Mesendoderm (in vitro differentiated cells): Measurements from ENCODE around the gene GPM6B.

Experiments used
- DNase-seq: peaks from one replicate; pipeline ENCODE4 v3.0.0; 2013
- H2AK5ac ChIP-seq: 2 replicates; pipeline ENCODE4 v1.6.1; 2013; ENCODE audit warnings: low read length, inconsistent platforms
- H2BK120ac ChIP-seq: 2 replicates; pipeline ENCODE4 v1.6.1; 2013; ENCODE audit warnings: low read depth, mild to moderate bottlenecking, low read length, moderate library complexity, mixed read lengths
- H2BK15ac ChIP-seq: replicated peaks from 2 replicates; pipeline ENCODE4 v1.6.1; 2013; ENCODE audit warnings: low read depth, mild to moderate bottlenecking, moderate library complexity
- H2BK5ac ChIP-seq: 2 replicates; pipeline ENCODE4 v1.6.1; 2013; ENCODE audit warnings: low read length, inconsistent platforms
- H3K18ac ChIP-seq: 2 replicates; pipeline ENCODE4 v1.6.1; 2013; ENCODE audit warnings: mild to moderate bottlenecking, low read length, mixed read lengths
- H3K23ac ChIP-seq: one replicate; pipeline ENCODE4 v1.6.1; 2013; ENCODE audit warnings: low read length
- H3K27ac ChIP-seq: 2 replicates; pipeline ENCODE4 v1.5.1; 2013; ENCODE audit warnings: low read depth, mild to moderate bottlenecking, inconsistent platforms, low read length, moderate library complexity
- H3K27me3 ChIP-seq: 2 replicates; pipeline ENCODE4 v1.6.1; 2013; ENCODE audit warnings: low read length, control low read depth, mild to moderate bottlenecking, inconsistent platforms; ENCODE audit not compliant: insufficient read depth, poor library complexity
- H3K36me3 ChIP-seq: 2 replicates; pipeline ENCODE4 v1.6.1; 2013; ENCODE audit warnings: low read length, inconsistent platforms; ENCODE audit not compliant: control insufficient read depth, insufficient read depth
- H3K4ac ChIP-seq: one replicate; pipeline ENCODE4 v1.6.1; 2013; ENCODE audit warnings: low read depth, mild to moderate bottlenecking, low read length, moderate library complexity
- H3K4me1 ChIP-seq: 2 replicates; pipeline ENCODE4 v1.6.1; 2013; ENCODE audit warnings: low read depth, low read length, inconsistent platforms; ENCODE audit not compliant: control insufficient read depth
- H3K4me2 ChIP-seq: 2 replicates; pipeline ENCODE4 v1.6.1; 2013; ENCODE audit warnings: low read length
- H3K4me3 ChIP-seq: 2 replicates; pipeline ENCODE4 v1.5.1; 2013; ENCODE audit warnings: mild to moderate bottlenecking, low read length
- H3K56ac ChIP-seq: one replicate; pipeline ENCODE4 v1.6.1; 2013; ENCODE audit warnings: low read length
- H3K79me1 ChIP-seq: 2 replicates; pipeline ENCODE4 v1.6.1; 2013; ENCODE audit warnings: low read length, inconsistent platforms
- H3K79me2 ChIP-seq: 2 replicates; pipeline ENCODE4 v1.6.1; 2013; ENCODE audit warnings: mild to moderate bottlenecking, low read length; ENCODE audit not compliant: control insufficient read depth, insufficient read depth
- H3K9ac ChIP-seq: 2 replicates; pipeline ENCODE4 v1.6.1; 2013; ENCODE audit warnings: low read length, inconsistent platforms
- H4K5ac ChIP-seq: one replicate; pipeline ENCODE4 v1.6.1; 2013; ENCODE audit warnings: low read length
- H4K8ac ChIP-seq: one replicate; pipeline ENCODE4 v1.6.1; 2013; ENCODE audit warnings: low read depth, mild to moderate bottlenecking, control low read depth, low read length, moderate library complexity
- WGBS: extraction: QIAGEN DNeasy Blood & Tissue Kit; methylation state at CpG from one replicate; pipeline ENCODE4 v1.1.7; 2013; ENCODE audit warnings: low lambda C conversion rate, missing lambda C conversion rate; ENCODE audit not compliant: insufficient coverage; ENCODE audit errors: extremely low coverage; 5-methylcytosine and 5-hydroxymethylcytosine counted together

Gene GPM6B

GRCh38 chrX:13798184-13798583 lies 18.7 kb downstream of the GPM6B start:
- Histone ChIP-seq H3K36me3 (no peaks in the 10 kb centered on the region), H4K5ac (no peak overlapping the region), H3K4me3 (no peak overlapping the region), H3K4me2 (no peak overlapping the region), H2AK5ac (no peak overlapping the region), H3K9ac (no peak overlapping the region), H2BK5ac (no peak overlapping the region), H3K27me3 (no peaks in the 10 kb centered on the region), H3K4me1 (peaks cover 3% of the 10 kb centered on the region), H3K23ac (no peak overlapping the region), H3K56ac (no peak overlapping the region), H2BK120ac (no peak overlapping the region), H3K18ac (no peak overlapping the region), H3K79me2 (no peaks in the 10 kb centered on the region), H3K79me1 (no peaks in the 10 kb centered on the region), H2BK15ac (no peak overlapping the region), H4K8ac (no peak overlapping the region), H3K27ac (no peak overlapping the region), H3K4ac (no peak overlapping the region)
- no peak for DNase-seq
- WGBS: no CpG with 5 or more reads among the region's 4 CpGs

GRCh38 chrX:13797512-13797911 lies 19.4 kb downstream of the GPM6B start:
- Histone ChIP-seq H3K18ac (no peak overlapping the region), H3K56ac (no peak overlapping the region), H2AK5ac (no peak overlapping the region), H3K36me3 (no peaks in the 10 kb centered on the region), H3K27ac (no peak overlapping the region), H3K27me3 (no peaks in the 10 kb centered on the region), H2BK120ac (no peak overlapping the region), H4K5ac (no peak overlapping the region), H3K23ac (no peak overlapping the region), H3K4ac (no peak overlapping the region), H2BK5ac (no peak overlapping the region), H3K79me2 (no peaks in the 10 kb centered on the region), H3K4me2 (no peak overlapping the region), H2BK15ac (no peak overlapping the region), H4K8ac (no peak overlapping the region), H3K4me3 (no peak overlapping the region), H3K4me1 (peaks cover 3% of the 10 kb centered on the region), H3K79me1 (no peaks in the 10 kb centered on the region), H3K9ac (no peak overlapping the region)
- WGBS: no CpG with 5 or more reads among the region's 4 CpGs
- DNase-seq: no peak

- no peaks in the 10 kb centered on the region for H3K79me1 ChIP-seq
- no peaks in the 10 kb centered on the region for H3K79me2 ChIP-seq
- no peak overlapping the region for H3K27ac ChIP-seq
- no peaks in the 10 kb centered on the region for H3K4me1 ChIP-seq
- no peak overlapping the region for H3K9ac ChIP-seq
- WGBS: no CpG with 5 or more reads among the region's 10 CpGs
- H3K4ac ChIP-seq: no peak overlapping the region
- H3K4me3 ChIP-seq: no peak overlapping the region
- no peak overlapping the region for H3K4me2 ChIP-seq
- no peak overlapping the region for H2BK120ac ChIP-seq
- H3K36me3 ChIP-seq: no peaks in the 10 kb centered on the region
- no peaks in the 10 kb centered on the region for H3K27me3 ChIP-seq
- DNase-seq: no peak
- H2BK15ac ChIP-seq: no peak overlapping the region
- H3K18ac ChIP-seq: no peak overlapping the region
- H2AK5ac ChIP-seq: no peak overlapping the region
- H2BK5ac ChIP-seq: no peak overlapping the region
- no peak overlapping the region for H3K56ac ChIP-seq
- H3K23ac ChIP-seq: no peak overlapping the region
- H4K5ac ChIP-seq: no peak overlapping the region
- no peak overlapping the region for H4K8ac ChIP-seq
These were observed 22.5 kb downstream of the GPM6B start for GRCh38 chrX:13794417-13794816.

- no peak overlapping the region for H3K9ac ChIP-seq
- H3K18ac ChIP-seq: no peak overlapping the region
- no peak overlapping the region for H3K27ac ChIP-seq
- H3K79me1 ChIP-seq: no peaks in the 10 kb centered on the region
- H3K23ac ChIP-seq: no peak overlapping the region
- no peak overlapping the region for H2AK5ac ChIP-seq
- no peaks in the 10 kb centered on the region for H3K4me1 ChIP-seq
- no peaks in the 10 kb centered on the region for H3K79me2 ChIP-seq
- no peak overlapping the region for H4K8ac ChIP-seq
- no peak overlapping the region for H3K56ac ChIP-seq
- H2BK5ac ChIP-seq: no peak overlapping the region
- H2BK120ac ChIP-seq: no peak overlapping the region
- no peak overlapping the region for H3K4me3 ChIP-seq
- H3K27me3 ChIP-seq: no peaks in the 10 kb centered on the region
- no peaks in the 10 kb centered on the region for H3K36me3 ChIP-seq
- WGBS: no CpG with 5 or more reads among the region's 2 CpGs
- H3K4me2 ChIP-seq: no peak overlapping the region
- H4K5ac ChIP-seq: no peak overlapping the region
- no peak overlapping the region for H3K4ac ChIP-seq
- H2BK15ac ChIP-seq: no peak overlapping the region
- DNase-seq: no peak
These were observed 23.0 kb downstream of the GPM6B start for GRCh38 chrX:13793897-13794296.

GRCh38 chrX:13791559-13791958 lies 25.3 kb downstream of the GPM6B start:
- Histone ChIP-seq H3K79me2 (no peaks in the 10 kb centered on the region), H3K27me3 (no peaks in the 10 kb centered on the region), H4K5ac (no peak overlapping the region), H2BK15ac (no peak overlapping the region), H4K8ac (no peak overlapping the region), H3K9ac (no peak overlapping the region), H3K4me3 (no peak overlapping the region), H3K4me2 (no peak overlapping the region), H3K56ac (no peak overlapping the region), H2BK5ac (no peak overlapping the region), H2BK120ac (no peak overlapping the region), H3K23ac (no peak overlapping the region), H3K79me1 (no peaks in the 10 kb centered on the region), H3K4ac (no peak overlapping the region), H3K27ac (no peak overlapping the region), H3K18ac (no peak overlapping the region), H3K4me1 (no peaks in the 10 kb centered on the region), H2AK5ac (no peak overlapping the region), H3K36me3 (no peaks in the 10 kb centered on the region)
- WGBS: no CpG with 5 or more reads among the region's 2 CpGs
- DNase-seq: no peak

- Histone ChIP-seq H3K79me2 (no peaks in the 10 kb centered on the region), H4K8ac (no peak overlapping the region), H3K18ac (no peak overlapping the region), H3K79me1 (no peaks in the 10 kb centered on the region), H3K27ac (no peak overlapping the region), H3K4me3 (no peak overlapping the region), H3K23ac (no peak overlapping the region), H2BK120ac (no peak overlapping the region), H3K4me1 (no peaks in the 10 kb centered on the region), H3K36me3 (no peaks in the 10 kb centered on the region), H3K4me2 (no peak overlapping the region), H2BK15ac (no peak overlapping the region), H2AK5ac (no peak overlapping the region), H3K9ac (no peak overlapping the region), H2BK5ac (no peak overlapping the region), H3K4ac (no peak overlapping the region), H4K5ac (no peak overlapping the region), H3K56ac (no peak overlapping the region), H3K27me3 (no peaks in the 10 kb centered on the region)
- DNase-seq: no peak
- WGBS: no CpG with 5 or more reads among the region's 2 CpGs
These were observed 25.7 kb downstream of the GPM6B start for GRCh38 chrX:13791145-13791544.
